Panc1 (cell line): Measurements from ENCODE around the gene FBLN2. TPM values are rescaled to one million over a fixed set of nuclear protein-coding genes. Genes with fewer than 3 reads are reported as not detected.

Experiments used
- ATAC-seq: fragments of 200-7000 bp; cut with Tn5 transposase; 2 replicates; pipeline ENCODE4 v1.9.1; 2020; ENCODE audit warnings: mild to moderate bottlenecking, moderate library complexity
- BruUV-seq: library from RNA; stranded (reverse); fragments of 400-500 nt; replicated peaks from 2 replicates; lab custom pipeline; 2021; lab: Mats Ljungman, UMichigan
- CTCF ChIA-PET: fragments of 300-600 bp; sonication (Branson Sonifier 250); formaldehyde crosslinking; loops from one replicate; lab custom pipeline; 2022; ENCODE audit warnings: antibody characterized with exemption; lab: Charles Lee
- POLR2A ChIA-PET: fragments of 300-600 bp; sonication (Branson Sonifier 250); formaldehyde crosslinking; loops from one replicate; lab custom pipeline; 2022; ENCODE audit warnings: antibody characterized with exemption; lab: Charles Lee
- DNase-seq: peaks from one replicate; pipeline ENCODE4 v3.0.0-alpha.2; 2010; ENCODE audit warnings: low read depth, low spot score
- H3K27ac ChIP-seq: 2 replicates; pipeline ENCODE4 v1.5.1; 2011; ENCODE audit warnings: mild to moderate bottlenecking, low read length, inconsistent platforms
- H3K27me3 ChIP-seq: fragments of 200-500 bp; sonication (Bioruptor generic); 2 replicates; pipeline ENCODE4 v1.6.0; 2014; ENCODE audit warnings: low read length, inconsistent platforms; ENCODE audit not compliant: control insufficient read depth, insufficient read depth
- H3K36me3 ChIP-seq: fragments of 200-500 bp; sonication (Bioruptor generic); 2 replicates; pipeline ENCODE4 v1.5.1; 2014; ENCODE audit warnings: inconsistent platforms, mild to moderate bottlenecking, low read length, moderate library complexity; ENCODE audit not compliant: control insufficient read depth, insufficient read depth
- H3K4me1 ChIP-seq: 2 replicates; pipeline ENCODE4 v1.5.1; 2011; ENCODE audit warnings: inconsistent platforms, mild to moderate bottlenecking, low read length, moderate library complexity; ENCODE audit not compliant: control insufficient read depth, insufficient read depth
- H3K4me3 ChIP-seq, 2 experiments: 2 replicates each; pipeline ENCODE4 v1.5.1; 2011 to 2012; ENCODE audit warnings: low read depth in 2 of 2, low read length in 2 of 2, mild to moderate bottlenecking in 2 of 2, inconsistent platforms in 1 of 2, moderate library complexity in 1 of 2
- H3K9me3 ChIP-seq: fragments of 200-500 bp; sonication (Bioruptor generic); 2 replicates; pipeline ENCODE4 v1.5.1; 2014; ENCODE audit warnings: low read depth, mild to moderate bottlenecking, inconsistent platforms, low read length, moderate library complexity; ENCODE audit not compliant: control insufficient read depth, insufficient read depth
- POLR2AphosphoS5 ChIP-seq: IDR thresholded peaks from 2 replicates; pipeline ENCODE4 v1.6.1; 2012; ENCODE audit warnings: mild to moderate bottlenecking, low read depth, low read length, moderate library complexity
- SIN3A ChIP-seq: IDR thresholded peaks from 2 replicates; pipeline ENCODE4 v1.6.1; 2012; ENCODE audit warnings: low read depth, mild to moderate bottlenecking, low read length, moderate library complexity, borderline replicate concordance; ENCODE audit not compliant: insufficient read depth
- TCF7L2 ChIP-seq: IDR thresholded peaks from 2 replicates; pipeline ENCODE4 v1.6.1; 2011; ENCODE audit warnings: mild to moderate bottlenecking, low read depth, low read length, inconsistent platforms
- in situ Hi-C: cut with HindIII; loops from 2 replicates; pipeline ENCODE4 v1.10.0; 2016; ENCODE audit warnings: low sequenced_read_pairs, low pct_unique_long_range_greater_than_20kb
- intact Hi-C: fragments of 100-400 bp; cut with micrococcal nuclease; formaldehyde crosslinking; loops from one replicate; pipeline ENCODE4 v1.10.0; 2022; ENCODE audit not compliant: unreplicated experiment
- total RNA-seq: library from RNA; stranded (reverse); gene quantifications from one replicate; pipeline ENCODE4 v1.2.1, GENCODE V29; 2021; ENCODE audit not compliant: unreplicated experiment
- TF ChIP-seq, protein P1 (sequence below): fragments of 450-650 bp; IDR thresholded peaks from 2 replicates; pipeline ENCODE4 v1.5.1; 2017; ENCODE audit warnings: mild to moderate bottlenecking
- TF ChIP-seq, protein P2 (sequence below), 2 experiments: IDR thresholded peaks; 2 replicates each; pipeline ENCODE4 v1.6.1; 2011 to 2012; ENCODE audit warnings: low read depth in 2 of 2, control low read depth in 1 of 2, low read length in 1 of 2, mild to moderate bottlenecking in 1 of 2, moderate library complexity in 1 of 2; ENCODE audit not compliant: insufficient read depth in 1 of 2

The FBLN2 gene
- total RNA-seq, 1 experiment from 2014 or later: 0.44 TPM

DNA sequence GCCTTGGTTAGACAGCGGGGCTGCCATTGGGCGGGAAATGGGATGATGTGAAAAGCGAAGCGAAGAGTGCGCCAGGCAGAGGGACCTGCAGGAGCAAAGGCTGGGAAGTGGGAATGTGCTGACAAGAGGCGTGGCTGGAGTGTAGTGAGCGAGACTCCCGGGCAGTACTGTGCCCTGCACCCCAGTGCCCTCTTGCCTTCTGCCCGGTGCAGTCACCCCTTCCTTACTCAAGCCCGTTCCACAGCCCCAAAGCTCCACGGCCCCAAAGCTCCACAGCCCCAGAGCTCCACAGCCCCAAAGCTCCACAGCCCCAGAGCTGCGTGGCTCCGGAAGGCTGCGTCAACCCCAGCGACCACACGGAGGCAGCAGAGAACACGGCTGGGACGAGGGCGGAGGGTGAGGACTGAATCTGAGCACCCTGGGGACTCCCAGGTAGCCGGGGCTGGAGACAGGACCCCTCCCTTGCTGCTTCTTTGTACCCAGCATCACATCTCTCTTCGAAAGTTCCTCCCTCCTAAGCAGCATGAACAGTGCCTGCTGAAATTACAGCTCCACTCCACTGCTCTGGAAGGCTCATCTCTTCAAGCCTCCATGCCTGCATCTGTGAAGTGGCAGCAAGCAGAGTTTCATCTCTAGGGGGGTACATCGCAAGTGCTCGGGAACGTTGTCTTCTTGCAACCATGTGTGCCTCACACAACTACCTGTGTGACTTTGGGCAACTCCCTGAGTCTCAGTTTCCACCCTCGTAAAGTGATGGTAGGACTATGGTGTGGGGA lies 108.9 kb downstream of the FBLN2 start:
- Histone ChIP-seq H3K4me3 (no peak overlapping the region), H3K9me3 (no peaks in the 10 kb centered on the region), H3K27me3 (no peaks in the 10 kb centered on the region), H3K27ac (no peak overlapping the region), H3K36me3 (no peaks in the 10 kb centered on the region), H3K4me1 (no peaks in the 10 kb centered on the region)
- in situ Hi-C loops (no loop called here), intact Hi-C loops (loop anchor here (1.0 kb wide), 1 partner anchor 227 kb away; no protein-coding TSS in a partner anchor)
- ChIA-PET CTCF (interaction anchor here (1.0 to 2.0 kb wide), 3 partner anchors 222 to 227 kb away, joined by 5 to 18 read pairs (median 10); partner anchors contain the start of gene WNT7A), POLR2A (no interaction called here)
- TF ChIP-seq POLR2AphosphoS5 (no peak), SIN3A (no peak)
- TF ChIP-seq, protein P1, sequence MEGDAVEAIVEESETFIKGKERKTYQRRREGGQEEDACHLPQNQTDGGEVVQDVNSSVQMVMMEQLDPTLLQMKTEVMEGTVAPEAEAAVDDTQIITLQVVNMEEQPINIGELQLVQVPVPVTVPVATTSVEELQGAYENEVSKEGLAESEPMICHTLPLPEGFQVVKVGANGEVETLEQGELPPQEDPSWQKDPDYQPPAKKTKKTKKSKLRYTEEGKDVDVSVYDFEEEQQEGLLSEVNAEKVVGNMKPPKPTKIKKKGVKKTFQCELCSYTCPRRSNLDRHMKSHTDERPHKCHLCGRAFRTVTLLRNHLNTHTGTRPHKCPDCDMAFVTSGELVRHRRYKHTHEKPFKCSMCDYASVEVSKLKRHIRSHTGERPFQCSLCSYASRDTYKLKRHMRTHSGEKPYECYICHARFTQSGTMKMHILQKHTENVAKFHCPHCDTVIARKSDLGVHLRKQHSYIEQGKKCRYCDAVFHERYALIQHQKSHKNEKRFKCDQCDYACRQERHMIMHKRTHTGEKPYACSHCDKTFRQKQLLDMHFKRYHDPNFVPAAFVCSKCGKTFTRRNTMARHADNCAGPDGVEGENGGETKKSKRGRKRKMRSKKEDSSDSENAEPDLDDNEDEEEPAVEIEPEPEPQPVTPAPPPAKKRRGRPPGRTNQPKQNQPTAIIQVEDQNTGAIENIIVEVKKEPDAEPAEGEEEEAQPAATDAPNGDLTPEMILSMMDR: peak; percentile 91
- DNase-seq: no peak
- ATAC-seq: peak; percentile 89
- BruUV-seq: no TSS peak

DNA sequence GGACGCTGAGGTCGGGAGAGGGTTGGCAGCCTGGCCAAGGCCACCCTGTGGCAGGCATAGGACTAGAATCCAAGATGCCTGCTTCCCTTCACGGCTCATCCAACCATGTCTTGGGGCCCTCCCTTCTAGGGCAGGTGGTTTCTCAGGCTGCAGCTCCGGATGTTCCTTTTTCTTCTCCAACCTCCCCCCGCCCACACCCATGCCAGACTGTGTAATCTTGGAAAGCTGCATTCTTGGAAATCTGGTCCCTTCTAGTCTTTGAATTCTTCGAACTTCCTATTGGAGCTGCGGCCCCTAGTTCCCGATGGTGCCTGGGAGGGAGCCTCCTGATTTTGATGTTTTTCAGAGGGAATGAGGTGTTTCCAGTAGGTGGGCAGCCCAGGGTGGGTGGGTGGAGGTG lies 109.8 kb downstream of the FBLN2 start:
- in situ Hi-C loops (no loop called here), intact Hi-C loops (no loop called here)
- ATAC-seq (no peak), DNase-seq (no peak)
- Histone ChIP-seq H3K4me1 (no peaks in the 10 kb centered on the region), H3K27me3 (no peaks in the 10 kb centered on the region), H3K9me3 (no peaks in the 10 kb centered on the region), H3K27ac (no peak overlapping the region), H3K4me3 (no peak overlapping the region), H3K36me3 (no peaks in the 10 kb centered on the region)
- TF ChIP-seq SIN3A (no peak), TCF7L2 (no peak)
- CTCF ChIA-PET: interaction anchor here (2.0 kb wide), 1 partner anchor 221 kb away, joined by 10 read pairs; the partner anchor contains the start of gene WNT7A
- no TSS peak for BruUV-seq
- POLR2A ChIA-PET: no interaction called here

DNA sequence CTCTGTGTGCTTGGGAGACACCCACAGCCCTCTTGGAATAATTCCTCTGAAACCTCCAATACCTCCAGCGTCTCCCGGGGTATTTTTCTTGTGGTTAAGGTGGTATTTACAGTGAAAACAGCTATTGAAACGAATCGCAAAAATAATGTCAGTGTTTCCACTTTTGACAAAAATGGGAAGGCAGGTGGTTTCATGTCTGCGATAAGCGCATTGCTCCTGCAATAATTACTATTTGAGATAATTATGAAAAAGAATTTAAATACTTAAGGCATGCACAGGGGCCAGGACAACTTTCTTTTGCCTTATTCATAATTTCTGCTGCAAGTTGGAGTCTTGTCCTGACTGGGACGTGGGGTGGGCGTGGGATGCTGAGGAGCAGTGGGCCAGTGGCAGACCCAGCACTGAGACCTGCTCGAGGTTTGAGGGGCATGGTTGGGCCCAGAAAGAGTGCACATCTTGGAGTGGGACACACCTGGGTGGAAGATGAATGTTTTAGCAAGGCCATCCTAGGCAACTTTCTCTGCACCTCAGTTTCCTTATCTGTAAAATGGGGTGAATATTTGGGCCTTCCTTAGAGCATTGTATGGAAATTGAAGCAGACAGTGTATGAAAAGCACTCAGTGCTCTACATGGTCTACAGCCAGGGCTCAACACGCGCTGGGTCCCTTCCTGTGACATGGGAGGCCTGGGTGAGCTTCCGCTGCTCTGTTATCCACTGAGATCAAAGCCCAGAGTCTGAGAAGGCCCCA lies 110.5 kb downstream of the FBLN2 start:
- Histone ChIP-seq H3K27me3 (no peaks in the 10 kb centered on the region), H3K27ac (no peak overlapping the region), H3K4me1 (no peaks in the 10 kb centered on the region), H3K36me3 (no peaks in the 10 kb centered on the region), H3K4me3 (no peak overlapping the region), H3K9me3 (no peaks in the 10 kb centered on the region)
- in situ Hi-C loops: no loop called here
- intact Hi-C loops: no loop called here
- ATAC-seq: no peak
- DNase-seq: no peak
- no TSS peak for BruUV-seq
- TF ChIP-seq, protein P1: no peak
- TF ChIP-seq SIN3A: no peak
- no peak for TF ChIP-seq POLR2AphosphoS5
- no peak for TF ChIP-seq TCF7L2
- TF ChIP-seq, protein P2, sequence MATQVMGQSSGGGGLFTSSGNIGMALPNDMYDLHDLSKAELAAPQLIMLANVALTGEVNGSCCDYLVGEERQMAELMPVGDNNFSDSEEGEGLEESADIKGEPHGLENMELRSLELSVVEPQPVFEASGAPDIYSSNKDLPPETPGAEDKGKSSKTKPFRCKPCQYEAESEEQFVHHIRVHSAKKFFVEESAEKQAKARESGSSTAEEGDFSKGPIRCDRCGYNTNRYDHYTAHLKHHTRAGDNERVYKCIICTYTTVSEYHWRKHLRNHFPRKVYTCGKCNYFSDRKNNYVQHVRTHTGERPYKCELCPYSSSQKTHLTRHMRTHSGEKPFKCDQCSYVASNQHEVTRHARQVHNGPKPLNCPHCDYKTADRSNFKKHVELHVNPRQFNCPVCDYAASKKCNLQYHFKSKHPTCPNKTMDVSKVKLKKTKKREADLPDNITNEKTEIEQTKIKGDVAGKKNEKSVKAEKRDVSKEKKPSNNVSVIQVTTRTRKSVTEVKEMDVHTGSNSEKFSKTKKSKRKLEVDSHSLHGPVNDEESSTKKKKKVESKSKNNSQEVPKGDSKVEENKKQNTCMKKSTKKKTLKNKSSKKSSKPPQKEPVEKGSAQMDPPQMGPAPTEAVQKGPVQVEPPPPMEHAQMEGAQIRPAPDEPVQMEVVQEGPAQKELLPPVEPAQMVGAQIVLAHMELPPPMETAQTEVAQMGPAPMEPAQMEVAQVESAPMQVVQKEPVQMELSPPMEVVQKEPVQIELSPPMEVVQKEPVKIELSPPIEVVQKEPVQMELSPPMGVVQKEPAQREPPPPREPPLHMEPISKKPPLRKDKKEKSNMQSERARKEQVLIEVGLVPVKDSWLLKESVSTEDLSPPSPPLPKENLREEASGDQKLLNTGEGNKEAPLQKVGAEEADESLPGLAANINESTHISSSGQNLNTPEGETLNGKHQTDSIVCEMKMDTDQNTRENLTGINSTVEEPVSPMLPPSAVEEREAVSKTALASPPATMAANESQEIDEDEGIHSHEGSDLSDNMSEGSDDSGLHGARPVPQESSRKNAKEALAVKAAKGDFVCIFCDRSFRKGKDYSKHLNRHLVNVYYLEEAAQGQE (IDR thresholded peaks at IDR 0.05; ENCODE audit: insufficient read depth in 1 of 2, low read depth in 2 of 2, low read length in 1 of 2): no peak
- POLR2A ChIA-PET: no interaction called here
- CTCF ChIA-PET: no interaction called here
